Karpas-422 (cell line): Measurements from ENCODE around the gene ARHGAP12. TPM values are rescaled to one million over a fixed set of nuclear protein-coding genes. Genes with fewer than 3 reads are reported as not detected.

ENCODE experiments used
- DNase-seq: peaks from one replicate; pipeline ENCODE4 v3.0.0-alpha.2; 2015
- H2AFZ ChIP-seq: fragments of 200-600 bp; sonication (generic); 2 replicates; pipeline ENCODE4 v1.6.1; 2014; ENCODE audit warnings: antibody characterized with exemption, low read length, mixed read lengths
- H3K27ac ChIP-seq: fragments of 200-600 bp; sonication (generic); 2 replicates; pipeline ENCODE4 v1.5.1; 2014; ENCODE audit warnings: mild to moderate bottlenecking, low read length, moderate library complexity
- H3K27me3 ChIP-seq: fragments of 200-600 bp; sonication (generic); 2 replicates; pipeline ENCODE4 v1.6.1; 2014; ENCODE audit warnings: low read length, mixed read lengths
- H3K36me3 ChIP-seq: fragments of 200-600 bp; sonication (generic); 2 replicates; pipeline ENCODE4 v1.6.1; 2014; ENCODE audit warnings: low read length, mixed read lengths; ENCODE audit not compliant: insufficient read depth
- H3K4me1 ChIP-seq: fragments of 200-600 bp; sonication (generic); 2 replicates; pipeline ENCODE4 v1.6.1; 2014; ENCODE audit warnings: mild to moderate bottlenecking, low read length, mixed read lengths
- H3K4me2 ChIP-seq: fragments of 200-600 bp; sonication (generic); 2 replicates; pipeline ENCODE4 v1.6.1; 2014; ENCODE audit warnings: low read length, low read depth, mild to moderate bottlenecking; ENCODE audit not compliant: poor library complexity, severe bottlenecking
- H3K4me3 ChIP-seq: fragments of 200-600 bp; sonication (generic); 2 replicates; pipeline ENCODE4 v1.5.1; 2014; ENCODE audit warnings: mild to moderate bottlenecking, antibody characterized with exemption, low read length, mixed read lengths
- H3K79me2 ChIP-seq: fragments of 200-600 bp; sonication (generic); 2 replicates; pipeline ENCODE4 v1.6.1; 2014; ENCODE audit warnings: mild to moderate bottlenecking, low read length, mixed read lengths
- H3K9ac ChIP-seq: fragments of 200-600 bp; sonication (generic); 2 replicates; pipeline ENCODE4 v1.6.0; 2014; ENCODE audit warnings: low read length
- H3K9me2 ChIP-seq: fragments of 200-600 bp; sonication (generic), shearing (Covaris generic); replicated peaks from 2 replicates; pipeline ENCODE4 v1.6.0; 2014; ENCODE audit warnings: mild to moderate bottlenecking, low read length, moderate library complexity; ENCODE audit not compliant: insufficient read depth
- H3K9me3 ChIP-seq: fragments of 300-700, 200-600 bp; sonication (generic); 2 replicates; pipeline ENCODE4 v1.6.1; 2014; ENCODE audit warnings: low read length, mixed read lengths
- H4K20me1 ChIP-seq: fragments of 200-600 bp; sonication (generic); 2 replicates; pipeline ENCODE4 v1.6.1; 2014; ENCODE audit warnings: mild to moderate bottlenecking, antibody characterized with exemption, low read length, low read depth; ENCODE audit not compliant: insufficient read depth
- total RNA-seq: library from RNA; depleted of rRNA; stranded (reverse); fragments of >200 nt; shearing (Covaris generic); gene quantifications from 2 replicates; pipeline ENCODE4 v1.2.3, GENCODE V29; 2014; ENCODE audit warnings: low replicate concordance

The ARHGAP12 gene
- total RNA-seq, 1 experiment from 2014 or later = 15.0 TPM

GRCh38 chr10:31829776-31830175 lies 98.9 kb downstream of the ARHGAP12 start:
- Histone ChIP-seq H3K27ac (no peak overlapping the region), H2AFZ (no peak overlapping the region), H3K79me2 (no peaks in the 10 kb centered on the region), H4K20me1 (no peaks in the 10 kb centered on the region; the same call in 1 of the 2 replicates), H3K36me3 (no peaks in the 10 kb centered on the region), H3K9me3 (no peaks in the 10 kb centered on the region), H3K4me2 (no peak overlapping the region), H3K9ac (no peak overlapping the region), H3K4me3 (no peak overlapping the region), H3K9me2 (no peaks in the 10 kb centered on the region), H3K4me1 (no peaks in the 10 kb centered on the region), H3K27me3 (no peaks in the 10 kb centered on the region)
- DNase-seq = no peak

GRCh38 chr10:31823358-31823757 lies 105.3 kb downstream of the ARHGAP12 start:
- Histone ChIP-seq H3K9me3 (no peaks in the 10 kb centered on the region), H3K27me3 (no peaks in the 10 kb centered on the region), H3K36me3 (no peaks in the 10 kb centered on the region), H3K27ac (no peak overlapping the region), H3K4me2 (no peak overlapping the region), H4K20me1 (no peaks in the 10 kb centered on the region; the same call in 1 of the 2 replicates), H3K9me2 (no peaks in the 10 kb centered on the region), H3K4me3 (no peak overlapping the region), H3K9ac (no peak overlapping the region), H2AFZ (no peak overlapping the region), H3K79me2 (no peaks in the 10 kb centered on the region), H3K4me1 (peaks cover 5% of the 10 kb centered on the region)
- no peak for DNase-seq

GRCh38 chr10:31822616-31823318 lies 105.9 kb downstream of the ARHGAP12 start:
- Histone ChIP-seq H3K27ac (no peak overlapping the region), H3K4me2 (no peak overlapping the region), H3K79me2 (no peaks in the 10 kb centered on the region), H3K36me3 (no peaks in the 10 kb centered on the region), H3K9me2 (no peaks in the 10 kb centered on the region), H4K20me1 (no peaks in the 10 kb centered on the region; the same call in 1 of the 2 replicates), H3K4me3 (no peak overlapping the region), H3K9me3 (no peaks in the 10 kb centered on the region), H3K4me1 (peaks cover 5% of the 10 kb centered on the region), H3K27me3 (no peaks in the 10 kb centered on the region), H3K9ac (no peak overlapping the region), H2AFZ (no peak overlapping the region)
- DNase-seq = no peak

- Histone ChIP-seq H3K79me2 (no peaks in the 10 kb centered on the region), H3K4me3 (no peak overlapping the region), H3K36me3 (no peaks in the 10 kb centered on the region), H3K9ac (no peak overlapping the region), H2AFZ (no peak overlapping the region), H3K9me3 (no peaks in the 10 kb centered on the region), H3K4me1 (peaks cover 5% of the 10 kb centered on the region), H3K27ac (no peak overlapping the region), H4K20me1 (no peaks in the 10 kb centered on the region; the same call in 1 of the 2 replicates), H3K27me3 (no peaks in the 10 kb centered on the region), H3K9me2 (no peaks in the 10 kb centered on the region), H3K4me2 (no peak overlapping the region)
- no peak for DNase-seq
Measured at GRCh38 chr10:31822150-31822549, 106.5 kb downstream of the ARHGAP12 start.

GRCh38 chr10:31820778-31821369 lies 107.8 kb downstream of the ARHGAP12 start:
- no peak overlapping the region for H3K9ac ChIP-seq
- no peaks in the 10 kb centered on the region for H3K79me2 ChIP-seq
- H3K9me2 ChIP-seq = no peaks in the 10 kb centered on the region
- H3K36me3 ChIP-seq = no peaks in the 10 kb centered on the region
- H3K4me1 ChIP-seq = peaks cover 5% of the 10 kb centered on the region
- H3K27ac ChIP-seq = no peak overlapping the region
- no peak overlapping the region for H2AFZ ChIP-seq
- H3K9me3 ChIP-seq = no peaks in the 10 kb centered on the region
- no peaks in the 10 kb centered on the region for H3K27me3 ChIP-seq
- no peak for DNase-seq
- no peak overlapping the region for H3K4me2 ChIP-seq
- no peak overlapping the region for H3K4me3 ChIP-seq
- H4K20me1 ChIP-seq = no peaks in the 10 kb centered on the region; the same call in 1 of the 2 replicates

- Histone ChIP-seq H4K20me1 (no peaks in the 10 kb centered on the region; the same call in 1 of the 2 replicates), H3K9ac (no peak overlapping the region), H3K36me3 (no peaks in the 10 kb centered on the region), H3K4me1 (peaks cover 5% of the 10 kb centered on the region), H3K9me2 (no peaks in the 10 kb centered on the region), H3K27ac (no peak overlapping the region), H3K4me2 (no peak overlapping the region), H3K9me3 (no peaks in the 10 kb centered on the region), H3K27me3 (no peaks in the 10 kb centered on the region), H2AFZ (no peak overlapping the region), H3K79me2 (no peaks in the 10 kb centered on the region), H3K4me3 (no peak overlapping the region)
- no peak for DNase-seq
Measured at GRCh38 chr10:31820096-31820495, 108.5 kb downstream of the ARHGAP12 start.

GRCh38 chr10:31819391-31819820 lies 109.2 kb downstream of the ARHGAP12 start:
- no peak overlapping the region for H3K4me3 ChIP-seq
- H3K4me2 ChIP-seq = no peak overlapping the region

GRCh38 chr10:31816318-31816717 lies 112.3 kb downstream of the ARHGAP12 start:
- no peak overlapping the region for H3K27ac ChIP-seq
- H2AFZ ChIP-seq = no peak overlapping the region
- no peak overlapping the region for H3K9ac ChIP-seq
- no peak overlapping the region for H3K4me2 ChIP-seq
- H3K4me1 ChIP-seq = no peaks in the 10 kb centered on the region
- no peaks in the 10 kb centered on the region for H4K20me1 ChIP-seq
- no peaks in the 10 kb centered on the region for H3K9me3 ChIP-seq
- no peak for DNase-seq
- no peak overlapping the region for H3K4me3 ChIP-seq
- no peaks in the 10 kb centered on the region for H3K36me3 ChIP-seq
- H3K79me2 ChIP-seq = no peaks in the 10 kb centered on the region
- H3K27me3 ChIP-seq = no peaks in the 10 kb centered on the region
- no peaks in the 10 kb centered on the region for H3K9me2 ChIP-seq

More at GRCh38 chr10:31819391-31819820, 109.2 kb downstream of the ARHGAP12 start:
- no peaks in the 10 kb centered on the region; the same call in 1 of the 2 replicates for H4K20me1 ChIP-seq
- H3K9me2 ChIP-seq = no peaks in the 10 kb centered on the region
- no peak for DNase-seq
- H3K9ac ChIP-seq = no peak overlapping the region
- no peak overlapping the region for H3K27ac ChIP-seq
- H3K79me2 ChIP-seq = no peaks in the 10 kb centered on the region
- no peaks in the 10 kb centered on the region for H3K36me3 ChIP-seq
- no peaks in the 10 kb centered on the region for H3K9me3 ChIP-seq
- no peak overlapping the region for H2AFZ ChIP-seq
- peaks cover 5% of the 10 kb centered on the region for H3K4me1 ChIP-seq
- no peaks in the 10 kb centered on the region for H3K27me3 ChIP-seq
